Right lobe of liver (tissue), 4 donors: Measurements from ENCODE around the gene ADGRE2.

ENCODE experiments used
- POLR2A ChIP-seq: fragments of 450-650 bp; IDR thresholded peaks from one replicate; pipeline ENCODE4 v1.6.1; 2017; ENCODE audit warnings: antibody characterized with exemption, mild to moderate bottlenecking
- TF ChIP-seq, protein P1 (sequence below), 4 donors: fragments of 200-600 bp in 3 of 4; fragments of 450-650 bp in 1 of 4; IDR thresholded peaks; one replicate each; pipeline versions ENCODE4 v1.5.1 to v1.8.0; 2016 to 2022; ENCODE audit warnings: antibody characterized with exemption in 4 of 4, mild to moderate bottlenecking in 2 of 4
- donor health status: DM: no; HTN: no; CAD: no.
- donor health status: DM: no; HTN: no; CAD: no.
- donor health status: DM: no; HTN: yes; CAD: no.

DNA sequence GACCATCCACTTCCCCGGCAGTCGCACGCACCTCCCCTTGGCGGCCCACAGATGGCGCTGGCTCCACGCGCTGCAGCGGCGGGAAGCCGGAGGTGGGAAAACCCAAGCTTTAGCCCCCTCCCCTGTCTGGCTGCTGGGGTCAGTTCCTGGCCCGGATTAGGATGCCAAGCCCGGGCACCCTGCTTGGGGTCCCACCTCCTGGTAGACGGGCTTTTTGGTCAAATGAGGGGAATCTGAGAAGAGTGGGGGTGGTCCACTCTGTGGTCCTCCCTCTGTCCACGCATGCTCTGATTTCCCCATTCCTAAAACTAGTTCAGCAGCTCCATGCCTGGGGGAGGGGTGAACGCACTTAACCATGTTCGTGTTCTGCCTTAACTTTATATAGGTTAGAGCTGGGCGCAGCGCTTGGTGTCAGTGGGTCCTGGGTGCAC, 8.1 kb upstream of the ADGRE2 start:
- TF ChIP-seq, protein P1, sequence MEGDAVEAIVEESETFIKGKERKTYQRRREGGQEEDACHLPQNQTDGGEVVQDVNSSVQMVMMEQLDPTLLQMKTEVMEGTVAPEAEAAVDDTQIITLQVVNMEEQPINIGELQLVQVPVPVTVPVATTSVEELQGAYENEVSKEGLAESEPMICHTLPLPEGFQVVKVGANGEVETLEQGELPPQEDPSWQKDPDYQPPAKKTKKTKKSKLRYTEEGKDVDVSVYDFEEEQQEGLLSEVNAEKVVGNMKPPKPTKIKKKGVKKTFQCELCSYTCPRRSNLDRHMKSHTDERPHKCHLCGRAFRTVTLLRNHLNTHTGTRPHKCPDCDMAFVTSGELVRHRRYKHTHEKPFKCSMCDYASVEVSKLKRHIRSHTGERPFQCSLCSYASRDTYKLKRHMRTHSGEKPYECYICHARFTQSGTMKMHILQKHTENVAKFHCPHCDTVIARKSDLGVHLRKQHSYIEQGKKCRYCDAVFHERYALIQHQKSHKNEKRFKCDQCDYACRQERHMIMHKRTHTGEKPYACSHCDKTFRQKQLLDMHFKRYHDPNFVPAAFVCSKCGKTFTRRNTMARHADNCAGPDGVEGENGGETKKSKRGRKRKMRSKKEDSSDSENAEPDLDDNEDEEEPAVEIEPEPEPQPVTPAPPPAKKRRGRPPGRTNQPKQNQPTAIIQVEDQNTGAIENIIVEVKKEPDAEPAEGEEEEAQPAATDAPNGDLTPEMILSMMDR (IDR thresholded peaks at IDR 0.05), result peak; percentile 18 to 64 (median 38)
- no peak for TF ChIP-seq POLR2A
